Lower lobe of right lung (tissue), 2 donors: Measurements from ENCODE around the gene SLC39A12. TPM values are rescaled to one million over a fixed set of nuclear protein-coding genes. Genes with fewer than 3 reads are reported as not detected.

ENCODE experiments used
- ATAC-seq, 2 donors: fragments of 200-7000 bp; cut with Tn5 transposase; one replicate each; pipeline ENCODE4 v1.9.1; 2020 to 2022; ENCODE audit warnings: mild to moderate bottlenecking in 2 of 2, moderate library complexity in 2 of 2
- DNase-seq: peaks from one replicate; pipeline ENCODE4 v3.0.0-alpha.2; 2020
- H3K27ac ChIP-seq: fragments of 200-600 bp; one replicate; pipeline ENCODE4 v1.8.0; 2022
- H3K27me3 ChIP-seq: fragments of 200-600 bp; one replicate; pipeline ENCODE4 v1.8.0; 2022; ENCODE audit warnings: low read depth
- H3K36me3 ChIP-seq: fragments of 200-600 bp; one replicate; pipeline ENCODE4 v1.8.0; 2022; ENCODE audit warnings: mild to moderate bottlenecking
- H3K4me1 ChIP-seq: fragments of 200-600 bp; one replicate; pipeline ENCODE4 v1.8.0; 2022
- H3K4me3 ChIP-seq: fragments of 200-600 bp; one replicate; pipeline ENCODE4 v1.8.0; 2022; ENCODE audit warnings: mild to moderate bottlenecking
- H3K9me3 ChIP-seq: fragments of 200-600 bp; one replicate; pipeline ENCODE4 v1.8.0; 2022
- intact Hi-C: fragments of 100-400 bp; cut with DNase I; formaldehyde crosslinking; loops from one replicate; pipeline ENCODE4 v1.11.0; 2022
- total RNA-seq: library from RNA; stranded (reverse); fragmentation: NEBNext Ultra II Directional; extraction: Animal tissue kit (Norgen Biotek cat#: 25700); gene quantifications from one replicate; pipeline ENCODE4 v1.2.1, GENCODE V29; 2021
- TF ChIP-seq, protein P1 (sequence below): fragments of 200-600 bp; IDR thresholded peaks from one replicate; pipeline ENCODE4 v1.8.0; 2022; ENCODE audit warnings: antibody characterized with exemption, mild to moderate bottlenecking
- donor health status: DM: no; HTN: yes; CAD: no; lungs with severe emphysema.

The SLC39A12 gene
- total RNA-seq, 1 donor from 2014 or later, result 0.41 TPM

DNA sequence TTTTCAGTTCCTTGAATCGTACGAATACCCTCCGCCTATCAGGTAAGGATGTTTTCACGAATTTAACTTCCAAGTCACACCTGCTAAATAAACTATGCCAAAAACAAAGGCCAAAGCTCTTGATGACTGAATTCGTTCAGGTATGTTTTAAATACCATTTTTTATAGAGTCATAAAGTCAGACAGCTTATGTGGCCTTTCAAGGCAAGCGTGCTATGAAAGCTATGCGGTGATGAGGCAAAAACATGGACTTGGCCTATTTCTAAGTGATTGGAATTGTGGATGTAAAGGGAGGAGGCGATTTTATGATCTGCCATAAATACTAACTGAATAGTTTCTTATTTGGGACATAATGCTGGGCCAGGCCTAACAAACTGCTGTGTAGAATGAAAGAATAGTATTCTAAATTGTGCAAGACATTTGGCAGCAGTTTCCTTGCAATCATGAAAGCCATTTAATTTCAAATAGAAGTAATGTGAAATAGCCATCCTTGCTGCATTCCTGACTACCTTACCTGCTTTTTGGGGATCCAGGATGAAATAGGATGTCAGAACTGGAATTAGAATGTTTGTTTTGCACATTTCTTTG is 14.0 kb downstream of the SLC39A12 start:
- intact Hi-C loops, result no loop called here
- Histone ChIP-seq H3K36me3 (no peaks in the 10 kb centered on the region), H3K4me1 (no peaks in the 10 kb centered on the region), H3K27ac (no peak overlapping the region), H3K9me3 (peaks cover 7% of the 10 kb centered on the region), H3K4me3 (no peak overlapping the region), H3K27me3 (no peaks in the 10 kb centered on the region)
- DNase-seq (no peak), ATAC-seq (no peak)
- TF ChIP-seq, protein P1, sequence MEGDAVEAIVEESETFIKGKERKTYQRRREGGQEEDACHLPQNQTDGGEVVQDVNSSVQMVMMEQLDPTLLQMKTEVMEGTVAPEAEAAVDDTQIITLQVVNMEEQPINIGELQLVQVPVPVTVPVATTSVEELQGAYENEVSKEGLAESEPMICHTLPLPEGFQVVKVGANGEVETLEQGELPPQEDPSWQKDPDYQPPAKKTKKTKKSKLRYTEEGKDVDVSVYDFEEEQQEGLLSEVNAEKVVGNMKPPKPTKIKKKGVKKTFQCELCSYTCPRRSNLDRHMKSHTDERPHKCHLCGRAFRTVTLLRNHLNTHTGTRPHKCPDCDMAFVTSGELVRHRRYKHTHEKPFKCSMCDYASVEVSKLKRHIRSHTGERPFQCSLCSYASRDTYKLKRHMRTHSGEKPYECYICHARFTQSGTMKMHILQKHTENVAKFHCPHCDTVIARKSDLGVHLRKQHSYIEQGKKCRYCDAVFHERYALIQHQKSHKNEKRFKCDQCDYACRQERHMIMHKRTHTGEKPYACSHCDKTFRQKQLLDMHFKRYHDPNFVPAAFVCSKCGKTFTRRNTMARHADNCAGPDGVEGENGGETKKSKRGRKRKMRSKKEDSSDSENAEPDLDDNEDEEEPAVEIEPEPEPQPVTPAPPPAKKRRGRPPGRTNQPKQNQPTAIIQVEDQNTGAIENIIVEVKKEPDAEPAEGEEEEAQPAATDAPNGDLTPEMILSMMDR, result no peak

DNA sequence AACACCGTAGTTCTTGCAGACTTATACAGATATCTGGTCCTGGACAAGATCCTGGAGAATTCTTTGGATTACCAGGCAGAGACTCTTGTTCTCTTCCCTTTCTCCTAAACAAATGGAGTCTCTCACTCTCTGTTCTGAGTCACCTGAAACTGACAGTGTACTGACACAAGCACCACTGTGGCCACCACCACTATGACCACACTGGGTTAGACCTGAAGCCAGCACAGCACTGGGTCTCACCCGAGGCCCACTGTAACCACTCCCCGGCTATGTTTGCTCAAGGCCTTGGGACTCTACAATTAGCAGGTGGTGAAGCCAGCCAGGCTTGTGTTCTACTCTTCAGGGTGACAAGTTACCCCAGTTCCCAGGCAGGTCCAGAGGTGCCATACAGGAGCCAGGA is 22.8 kb downstream of the SLC39A12 start:
- no peak for DNase-seq
- intact Hi-C loops, result no loop called here
- Histone ChIP-seq H3K27me3 (no peaks in the 10 kb centered on the region), H3K36me3 (no peaks in the 10 kb centered on the region), H3K9me3 (peaks cover 3% of the 10 kb centered on the region), H3K4me3 (no peak overlapping the region), H3K27ac (no peak overlapping the region), H3K4me1 (no peaks in the 10 kb centered on the region)
- TF ChIP-seq, protein P1, result no peak
- ATAC-seq, result peak in 1 of 2 donors; percentile 17

DNA sequence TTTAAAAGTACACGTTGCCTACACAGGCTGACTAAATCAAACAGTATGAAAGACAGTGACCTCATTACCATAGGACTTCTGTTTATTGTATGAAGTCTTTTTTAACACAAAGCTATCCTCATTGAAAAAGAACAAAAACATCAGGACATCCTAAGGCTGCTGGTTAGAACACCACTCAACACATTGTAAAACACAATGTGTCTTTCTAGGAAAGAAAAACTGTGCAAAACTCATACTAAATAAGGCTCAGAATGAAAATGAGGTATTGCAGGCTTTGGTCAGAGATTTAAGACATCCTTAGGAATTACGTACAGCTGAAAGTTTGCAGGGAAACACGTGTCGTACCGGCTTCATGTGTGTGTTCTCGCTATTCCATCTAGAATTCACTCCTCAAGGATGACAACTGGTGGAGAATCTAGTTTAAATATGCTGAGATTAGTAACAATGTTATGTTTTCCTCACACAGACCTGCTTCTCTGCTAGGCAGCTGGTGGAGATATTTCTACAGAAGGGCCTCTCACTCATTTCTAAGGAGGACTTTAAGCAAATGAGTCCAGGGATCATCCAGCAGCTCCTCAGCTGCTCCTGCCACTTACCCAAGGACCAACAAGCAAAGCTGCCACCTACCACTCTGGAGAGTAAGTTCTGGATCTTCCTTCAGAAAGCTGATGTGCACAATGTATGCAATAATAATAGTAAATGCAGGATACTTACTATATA is 29.3 kb downstream of the SLC39A12 start:
- TF ChIP-seq, protein P1, result no peak
- Histone ChIP-seq H3K4me1 (no peaks in the 10 kb centered on the region), H3K4me3 (no peak overlapping the region), H3K36me3 (no peaks in the 10 kb centered on the region), H3K27ac (no peak overlapping the region), H3K27me3 (no peaks in the 10 kb centered on the region), H3K9me3 (no peaks in the 10 kb centered on the region)
- no peak for ATAC-seq
- intact Hi-C loops, result no loop called here
- DNase-seq, result no peak

DNA sequence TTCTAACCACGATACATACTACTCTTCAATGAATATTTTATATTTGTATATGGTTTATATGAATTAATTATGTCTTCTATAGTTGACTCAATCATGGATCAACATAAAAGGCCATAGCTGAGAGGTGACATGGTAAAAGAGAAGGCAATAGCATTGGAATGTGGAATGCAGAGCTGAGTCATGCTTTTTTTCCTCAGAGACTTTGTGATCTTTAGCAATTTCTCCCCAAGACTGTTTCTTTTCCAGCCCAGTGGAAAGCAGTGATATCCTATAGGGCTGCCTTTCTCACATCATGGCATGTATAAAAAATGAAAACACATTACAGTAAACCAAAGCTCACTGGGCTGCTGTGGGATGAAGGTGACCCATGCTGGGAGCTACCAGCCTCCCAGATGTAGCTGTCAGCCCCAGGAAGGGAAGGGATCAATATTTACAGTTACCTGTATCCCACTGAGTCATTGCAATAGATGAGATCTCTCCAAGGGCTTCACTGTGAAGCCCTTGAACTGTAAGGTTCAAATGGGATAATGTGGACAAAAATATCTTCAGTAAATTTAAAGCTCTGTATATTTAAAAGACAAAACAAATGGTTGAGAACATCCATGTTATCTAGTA is 30.2 kb downstream of the SLC39A12 start:
- no peaks in the 10 kb centered on the region for H3K4me1 ChIP-seq
- no peaks in the 10 kb centered on the region for H3K9me3 ChIP-seq
- no peak overlapping the region for H3K4me3 ChIP-seq
- ATAC-seq (no peak), DNase-seq (no peak)
- H3K27me3 ChIP-seq, result no peaks in the 10 kb centered on the region
- TF ChIP-seq, protein P1, result no peak
- intact Hi-C loops, result no loop called here
- H3K27ac ChIP-seq, result no peak overlapping the region
- H3K36me3 ChIP-seq, result no peaks in the 10 kb centered on the region

DNA sequence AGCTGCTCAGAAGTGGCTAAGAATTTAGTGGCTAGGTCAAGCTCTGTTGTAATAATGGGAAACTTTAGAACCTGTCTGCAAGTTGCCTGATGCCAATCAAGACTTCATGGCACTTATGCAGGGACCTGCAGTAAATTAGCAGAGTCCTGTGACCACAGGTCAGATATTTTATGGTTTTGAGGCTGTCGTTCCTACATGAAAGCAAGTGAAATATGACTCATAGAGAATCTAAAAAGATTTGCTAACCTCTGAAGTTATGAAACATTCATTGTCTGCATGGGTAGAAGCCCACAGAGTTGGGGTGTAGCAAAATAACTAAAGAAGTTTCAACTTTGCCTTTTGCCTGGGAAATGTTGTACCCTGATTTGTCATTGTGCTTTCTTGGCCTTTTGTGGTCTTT is 32.3 kb downstream of the SLC39A12 start:
- Histone ChIP-seq H3K9me3 (no peaks in the 10 kb centered on the region), H3K4me1 (no peaks in the 10 kb centered on the region), H3K4me3 (no peak overlapping the region), H3K36me3 (no peaks in the 10 kb centered on the region), H3K27ac (no peak overlapping the region), H3K27me3 (no peaks in the 10 kb centered on the region)
- DNase-seq (no peak), ATAC-seq (no peak)
- TF ChIP-seq, protein P1, result no peak
- intact Hi-C loops, result no loop called here
